Kidney (tissue), 14 donors: ENCODE results near the gene INSRR. TPM values are rescaled to one million over a fixed set of nuclear protein-coding genes. Genes with fewer than 3 reads are reported as not detected.

Experiments used
- DNase-seq, 5 donors: peaks; one replicate each; pipeline ENCODE4 v3.0.0-alpha.2; 2013 to 2020
- FAIRE-seq: peaks from 2 replicates; lab custom pipeline; 2012; peaks lifted over from hg19 to GRCh38; lab: Jason Lieb, UNC
- H3K27ac ChIP-seq, 2 donors: one replicate each; pipeline ENCODE4 v1.7.0; 2013; ENCODE audit warnings: low read depth in 2 of 2, low read length in 2 of 2, inconsistent platforms in 1 of 2
- H3K27me3 ChIP-seq: one replicate; pipeline ENCODE4 v1.7.1; 2013; ENCODE audit warnings: low read length, inconsistent platforms; ENCODE audit not compliant: control insufficient read depth, insufficient read depth
- H3K36me3 ChIP-seq, 3 donors: one replicate each; pipeline versions ENCODE4 v1.7.0 to v1.7.1; 2013; ENCODE audit warnings: low read length in 3 of 3, control low read depth in 1 of 3, inconsistent platforms in 1 of 3; ENCODE audit not compliant: insufficient read depth in 3 of 3, control insufficient read depth in 2 of 3
- H3K4me1 ChIP-seq, 3 donors: one replicate each; pipeline versions ENCODE4 v1.7.0 to v1.7.1; 2013; ENCODE audit warnings: low read length in 3 of 3, inconsistent platforms in 1 of 3, low read depth in 1 of 3; ENCODE audit not compliant: control insufficient read depth in 2 of 3, insufficient read depth in 2 of 3
- H3K4me3 ChIP-seq, 3 donors: one replicate each; pipeline versions ENCODE4 v1.7.0 to v1.8.1; 2013; ENCODE audit warnings: low read length in 3 of 3, control low read depth in 1 of 3, inconsistent platforms in 1 of 3
- H3K9ac ChIP-seq, 3 donors: one replicate each; pipeline versions ENCODE4 v1.7.0 to v1.7.1; 2013; ENCODE audit warnings: low read length in 3 of 3, control low read depth in 1 of 3, inconsistent platforms in 1 of 3
- H3K9me3 ChIP-seq, 3 donors: one replicate each; pipeline versions ENCODE4 v1.7.0 to v1.7.1; 2013; ENCODE audit warnings: low read length in 3 of 3, control low read depth in 1 of 3, inconsistent platforms in 1 of 3; ENCODE audit not compliant: control insufficient read depth in 2 of 3, insufficient read depth in 1 of 3
- intact Hi-C: fragments of 100-400 bp; cut with DNase I; formaldehyde crosslinking; loops from one replicate; pipeline ENCODE4 v1.11.1; 2022
- polyA plus RNA-seq: library from polyadenylated mRNA; stranded (reverse); fragments of 350-450 nt; fragmentation: Illumina TruSeq; extraction: RNeasy Lipid Tissue Mini Kit (QIAGEN cat#74804); gene quantifications from one replicate; pipeline ENCODE4 v1.2.3, GENCODE V29; 2014; ENCODE audit warnings: low read depth, low replicate concordance; ENCODE audit not compliant: insufficient read depth
- total RNA-seq: library from RNA; stranded (reverse); fragmentation: NEBNext Ultra II Directional; extraction: Animal tissue kit (Norgen Biotek cat#: 25700); gene quantifications from one replicate; pipeline ENCODE4 v1.2.1, GENCODE V29; 2021
- TF ChIP-seq, protein P1 (sequence below): IDR thresholded peaks from 3 replicates; pipeline ENCODE4 v1.5.1; 2012; ENCODE audit warnings: mild to moderate bottlenecking, moderate library complexity, borderline replicate concordance; ENCODE audit not compliant: insufficient read depth; ENCODE audit errors: extremely low read depth
- donor health status: control.
- donor health status: control.
- donor health status: control.
- donor health status: control.
- donor health status: control.
- donor health status: DM: yes; HTN: yes; CAD: no.
- donor health status: Normal renal cell carcinoma (clear cell type).

INSRR gene
- total and polyA plus RNA-seq, 2 donors from 2014 or later, result 0.35 to 2.4 TPM

GRCh38 chr1:156862997-156863599, 4.2 kb upstream of the INSRR start:
- H3K4me1 ChIP-seq, result peaks cover 0 to 10% (median 0%) of the 10 kb centered on the region in 3 donors
- H3K9me3 ChIP-seq, result no peaks in the 10 kb centered on the region
- H3K27ac ChIP-seq, result no peak overlapping the region
- TF ChIP-seq, protein P1, sequence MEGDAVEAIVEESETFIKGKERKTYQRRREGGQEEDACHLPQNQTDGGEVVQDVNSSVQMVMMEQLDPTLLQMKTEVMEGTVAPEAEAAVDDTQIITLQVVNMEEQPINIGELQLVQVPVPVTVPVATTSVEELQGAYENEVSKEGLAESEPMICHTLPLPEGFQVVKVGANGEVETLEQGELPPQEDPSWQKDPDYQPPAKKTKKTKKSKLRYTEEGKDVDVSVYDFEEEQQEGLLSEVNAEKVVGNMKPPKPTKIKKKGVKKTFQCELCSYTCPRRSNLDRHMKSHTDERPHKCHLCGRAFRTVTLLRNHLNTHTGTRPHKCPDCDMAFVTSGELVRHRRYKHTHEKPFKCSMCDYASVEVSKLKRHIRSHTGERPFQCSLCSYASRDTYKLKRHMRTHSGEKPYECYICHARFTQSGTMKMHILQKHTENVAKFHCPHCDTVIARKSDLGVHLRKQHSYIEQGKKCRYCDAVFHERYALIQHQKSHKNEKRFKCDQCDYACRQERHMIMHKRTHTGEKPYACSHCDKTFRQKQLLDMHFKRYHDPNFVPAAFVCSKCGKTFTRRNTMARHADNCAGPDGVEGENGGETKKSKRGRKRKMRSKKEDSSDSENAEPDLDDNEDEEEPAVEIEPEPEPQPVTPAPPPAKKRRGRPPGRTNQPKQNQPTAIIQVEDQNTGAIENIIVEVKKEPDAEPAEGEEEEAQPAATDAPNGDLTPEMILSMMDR, result no peak
- FAIRE-seq (no peak), DNase-seq (no peak)
- H3K27me3 ChIP-seq, result peaks cover 20% of the 10 kb centered on the region
- intact Hi-C loops, result no loop called here
- no peak overlapping the region for H3K4me3 ChIP-seq
- no peak overlapping the region for H3K9ac ChIP-seq
- H3K36me3 ChIP-seq, result no peaks in the 10 kb centered on the region

DNA sequence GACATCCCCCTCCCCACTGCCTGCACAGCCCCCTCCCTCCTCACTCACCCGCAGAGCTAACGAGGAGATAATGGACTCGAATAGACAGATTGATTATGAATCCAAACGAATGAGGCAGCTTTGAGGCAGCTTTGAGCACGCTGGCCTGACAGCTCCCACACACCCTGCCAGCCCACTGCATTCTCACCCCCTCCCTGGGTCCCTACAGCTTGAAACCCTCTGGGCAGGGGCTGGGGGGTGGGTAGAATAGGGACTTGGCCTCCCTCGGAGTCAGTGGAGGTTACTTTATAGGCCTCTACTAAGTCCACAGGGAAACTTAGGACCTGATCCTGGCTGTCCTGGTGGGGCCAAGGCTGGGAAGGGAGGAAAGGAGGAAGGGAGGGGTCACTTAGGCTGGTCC, 3.7 kb upstream of the INSRR start:
- FAIRE-seq, result no peak
- H3K4me3 ChIP-seq, result no peak overlapping the region
- intact Hi-C loops, result no loop called here
- TF ChIP-seq, protein P1, result no peak
- no peak overlapping the region for H3K9ac ChIP-seq
- peaks cover 22% of the 10 kb centered on the region for H3K27me3 ChIP-seq
- no peak overlapping the region for H3K27ac ChIP-seq
- H3K4me1 ChIP-seq, result peaks cover 0 to 10% (median 0%) of the 10 kb centered on the region in 3 donors
- DNase-seq, result no peak
- no peaks in the 10 kb centered on the region for H3K9me3 ChIP-seq
- no peaks in the 10 kb centered on the region for H3K36me3 ChIP-seq

- TF ChIP-seq, protein P1, result no peak
- peak within 1 kb of the TSS; percentile 20 to 25 (median 24) for H3K4me3 ChIP-seq
Measured at GRCh38 chr1:156860628-156861423, 1.9 kb upstream of the INSRR start, which contains the start of gene NTRK1. Gene NTRK1, plus strand, starts transcription at chr1:156860865. Its CDS starts 70 bp downstream, at chr1:156860935.

More at GRCh38 chr1:156860628-156861423, 1.9 kb upstream of the INSRR start, which contains the start of gene NTRK1:
- no peaks in the 10 kb centered on the region for H3K9me3 ChIP-seq
- H3K4me1 ChIP-seq, result peaks cover 0 to 10% (median 0%) of the 10 kb centered on the region in 3 donors
- peaks cover 24% of the 10 kb centered on the region for H3K27me3 ChIP-seq
- H3K27ac ChIP-seq, result no peak within 1 kb of the TSS
- H3K36me3 ChIP-seq, result no peaks in the 10 kb centered on the region
- no peak within 1 kb of the TSS for H3K9ac ChIP-seq
- intact Hi-C loops, result no loop called here
- FAIRE-seq (no peak), DNase-seq (peak in 4 of 5 donors; percentile 64 to 83 (median 78))
